Measurements from ENCODE around the gene DNAI7.

GRCh38 chr12:25074113-25074512 is 120.8 kb downstream of the DNAI7 start:
- no peak for TF ChIP-seq CTCF (conservative IDR thresholded peaks at IDR 0.05; ENCODE audit: low read depth, low read length)
- TF ChIP-seq EZH2phosphoT487 (IDR thresholded peaks at IDR 0.05; ENCODE audit: borderline replicate concordance, low read length), result no peak
- TF ChIP-seq EZH2 (IDR thresholded peaks at IDR 0.05; ENCODE audit: low read length, unreplicated experiment), result no peak

Measured in PC-3 (cell line).